Measurements from ENCODE around the gene TMEM209. TPM values are rescaled to one million over a fixed set of nuclear protein-coding genes. Genes with fewer than 3 reads are reported as not detected.
"Not testable (repeated sequence)": the region's sequence is repeated elsewhere in the genome, so short reads cannot be mapped to it uniquely, and the experiment has no call there.

The TMEM209 gene
- total and polyA plus RNA-seq, 4 donors: 4.5 to 10.1 (median 9.0) TPM

DNA sequence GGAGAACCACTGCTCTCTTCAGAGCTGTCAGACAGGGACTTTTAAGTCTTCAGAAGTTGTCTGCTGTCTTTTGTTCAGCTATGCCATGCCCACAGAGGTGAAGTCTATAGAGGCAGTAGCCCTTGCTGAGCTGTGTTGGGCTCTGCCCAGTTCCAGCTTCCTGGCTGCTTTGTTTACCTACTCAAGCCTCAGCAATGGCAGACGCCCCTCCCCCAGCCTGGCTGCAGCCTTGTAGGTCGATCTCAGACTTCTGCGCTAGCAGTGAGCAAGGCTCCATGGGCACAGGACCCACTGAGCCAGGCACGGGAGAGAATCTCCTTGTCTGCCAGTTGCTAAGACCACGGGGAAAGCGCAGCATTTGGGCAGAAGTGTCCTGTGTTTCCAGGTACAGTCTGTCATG is 49.3 kb upstream of the TMEM209 start:
- TF ChIP-seq SP1 (IDR thresholded peaks at IDR 0.05): no peak
- no peak for TF ChIP-seq RXRA (IDR thresholded peaks at IDR 0.05)
- TF ChIP-seq HNF4A (conservative IDR thresholded peaks at IDR 0.05): no peak
- TF ChIP-seq, protein P1, sequence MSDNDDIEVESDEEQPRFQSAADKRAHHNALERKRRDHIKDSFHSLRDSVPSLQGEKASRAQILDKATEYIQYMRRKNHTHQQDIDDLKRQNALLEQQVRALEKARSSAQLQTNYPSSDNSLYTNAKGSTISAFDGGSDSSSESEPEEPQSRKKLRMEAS (IDR thresholded peaks at IDR 0.05): no peak
- no peak for TF ChIP-seq FOXA1 (IDR thresholded peaks at IDR 0.05)
- TF ChIP-seq YY1 (IDR thresholded peaks at IDR 0.05): no peak
- no peak for TF ChIP-seq TAF1 (conservative IDR thresholded peaks at IDR 0.05)
- no peak for TF ChIP-seq JUND (IDR thresholded peaks at IDR 0.05)
- no peak for TF ChIP-seq FOXA2 (IDR thresholded peaks at IDR 0.05)
- no peak for TF ChIP-seq GABPA (IDR thresholded peaks at IDR 0.05 in 1 of 2, conservative IDR thresholded peaks at IDR 0.05 in 1 of 2)
- TF ChIP-seq, protein P2, sequence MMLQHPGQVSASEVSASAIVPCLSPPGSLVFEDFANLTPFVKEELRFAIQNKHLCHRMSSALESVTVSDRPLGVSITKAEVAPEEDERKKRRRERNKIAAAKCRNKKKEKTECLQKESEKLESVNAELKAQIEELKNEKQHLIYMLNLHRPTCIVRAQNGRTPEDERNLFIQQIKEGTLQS (IDR thresholded peaks at IDR 0.05): no peak
- TF ChIP-seq, protein P3, sequence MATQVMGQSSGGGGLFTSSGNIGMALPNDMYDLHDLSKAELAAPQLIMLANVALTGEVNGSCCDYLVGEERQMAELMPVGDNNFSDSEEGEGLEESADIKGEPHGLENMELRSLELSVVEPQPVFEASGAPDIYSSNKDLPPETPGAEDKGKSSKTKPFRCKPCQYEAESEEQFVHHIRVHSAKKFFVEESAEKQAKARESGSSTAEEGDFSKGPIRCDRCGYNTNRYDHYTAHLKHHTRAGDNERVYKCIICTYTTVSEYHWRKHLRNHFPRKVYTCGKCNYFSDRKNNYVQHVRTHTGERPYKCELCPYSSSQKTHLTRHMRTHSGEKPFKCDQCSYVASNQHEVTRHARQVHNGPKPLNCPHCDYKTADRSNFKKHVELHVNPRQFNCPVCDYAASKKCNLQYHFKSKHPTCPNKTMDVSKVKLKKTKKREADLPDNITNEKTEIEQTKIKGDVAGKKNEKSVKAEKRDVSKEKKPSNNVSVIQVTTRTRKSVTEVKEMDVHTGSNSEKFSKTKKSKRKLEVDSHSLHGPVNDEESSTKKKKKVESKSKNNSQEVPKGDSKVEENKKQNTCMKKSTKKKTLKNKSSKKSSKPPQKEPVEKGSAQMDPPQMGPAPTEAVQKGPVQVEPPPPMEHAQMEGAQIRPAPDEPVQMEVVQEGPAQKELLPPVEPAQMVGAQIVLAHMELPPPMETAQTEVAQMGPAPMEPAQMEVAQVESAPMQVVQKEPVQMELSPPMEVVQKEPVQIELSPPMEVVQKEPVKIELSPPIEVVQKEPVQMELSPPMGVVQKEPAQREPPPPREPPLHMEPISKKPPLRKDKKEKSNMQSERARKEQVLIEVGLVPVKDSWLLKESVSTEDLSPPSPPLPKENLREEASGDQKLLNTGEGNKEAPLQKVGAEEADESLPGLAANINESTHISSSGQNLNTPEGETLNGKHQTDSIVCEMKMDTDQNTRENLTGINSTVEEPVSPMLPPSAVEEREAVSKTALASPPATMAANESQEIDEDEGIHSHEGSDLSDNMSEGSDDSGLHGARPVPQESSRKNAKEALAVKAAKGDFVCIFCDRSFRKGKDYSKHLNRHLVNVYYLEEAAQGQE (IDR thresholded peaks at IDR 0.05): no peak
- TF ChIP-seq, protein P4, sequence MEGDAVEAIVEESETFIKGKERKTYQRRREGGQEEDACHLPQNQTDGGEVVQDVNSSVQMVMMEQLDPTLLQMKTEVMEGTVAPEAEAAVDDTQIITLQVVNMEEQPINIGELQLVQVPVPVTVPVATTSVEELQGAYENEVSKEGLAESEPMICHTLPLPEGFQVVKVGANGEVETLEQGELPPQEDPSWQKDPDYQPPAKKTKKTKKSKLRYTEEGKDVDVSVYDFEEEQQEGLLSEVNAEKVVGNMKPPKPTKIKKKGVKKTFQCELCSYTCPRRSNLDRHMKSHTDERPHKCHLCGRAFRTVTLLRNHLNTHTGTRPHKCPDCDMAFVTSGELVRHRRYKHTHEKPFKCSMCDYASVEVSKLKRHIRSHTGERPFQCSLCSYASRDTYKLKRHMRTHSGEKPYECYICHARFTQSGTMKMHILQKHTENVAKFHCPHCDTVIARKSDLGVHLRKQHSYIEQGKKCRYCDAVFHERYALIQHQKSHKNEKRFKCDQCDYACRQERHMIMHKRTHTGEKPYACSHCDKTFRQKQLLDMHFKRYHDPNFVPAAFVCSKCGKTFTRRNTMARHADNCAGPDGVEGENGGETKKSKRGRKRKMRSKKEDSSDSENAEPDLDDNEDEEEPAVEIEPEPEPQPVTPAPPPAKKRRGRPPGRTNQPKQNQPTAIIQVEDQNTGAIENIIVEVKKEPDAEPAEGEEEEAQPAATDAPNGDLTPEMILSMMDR (IDR thresholded peaks at IDR 0.05; ENCODE audit: low read depth, low read length, missing input control): no peak
- TF ChIP-seq, protein P5, sequence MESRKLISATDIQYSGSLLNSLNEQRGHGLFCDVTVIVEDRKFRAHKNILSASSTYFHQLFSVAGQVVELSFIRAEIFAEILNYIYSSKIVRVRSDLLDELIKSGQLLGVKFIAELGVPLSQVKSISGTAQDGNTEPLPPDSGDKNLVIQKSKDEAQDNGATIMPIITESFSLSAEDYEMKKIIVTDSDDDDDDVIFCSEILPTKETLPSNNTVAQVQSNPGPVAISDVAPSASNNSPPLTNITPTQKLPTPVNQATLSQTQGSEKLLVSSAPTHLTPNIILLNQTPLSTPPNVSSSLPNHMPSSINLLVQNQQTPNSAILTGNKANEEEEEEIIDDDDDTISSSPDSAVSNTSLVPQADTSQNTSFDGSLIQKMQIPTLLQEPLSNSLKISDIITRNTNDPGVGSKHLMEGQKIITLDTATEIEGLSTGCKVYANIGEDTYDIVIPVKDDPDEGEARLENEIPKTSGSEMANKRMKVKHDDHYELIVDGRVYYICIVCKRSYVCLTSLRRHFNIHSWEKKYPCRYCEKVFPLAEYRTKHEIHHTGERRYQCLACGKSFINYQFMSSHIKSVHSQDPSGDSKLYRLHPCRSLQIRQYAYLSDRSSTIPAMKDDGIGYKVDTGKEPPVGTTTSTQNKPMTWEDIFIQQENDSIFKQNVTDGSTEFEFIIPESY (IDR thresholded peaks at IDR 0.05): no peak
- TF ChIP-seq NR2F2 (IDR thresholded peaks at IDR 0.05): no peak
- no peak for TF ChIP-seq EGR1 (IDR thresholded peaks at IDR 0.05; ENCODE audit: low read depth in 2 of 2)
- Histone ChIP-seq H3K9ac (ENCODE audit: low read depth in 1 of 2, low read length in 2 of 2) (no peak overlapping the region), H3K4me1 (ENCODE audit: control insufficient read depth in 4 of 4, insufficient read depth in 4 of 4, low read length in 3 of 4) (no peaks in the 10 kb centered on the region), H3K4me3 (ENCODE audit: low read depth in 1 of 3, low read length in 3 of 3) (no peak overlapping the region), H3K9me3 (ENCODE audit: control insufficient read depth in 4 of 4, low read length in 3 of 4) (peaks cover 10 to 20% (median 16%) of the 10 kb centered on the region in 4 donors), H3K27me3 (ENCODE audit: control insufficient read depth in 4 of 4, insufficient read depth in 4 of 4, low read length in 3 of 4) (no peaks in the 10 kb centered on the region), H3K36me3 (ENCODE audit: control insufficient read depth in 4 of 4, insufficient read depth in 3 of 4, low read depth in 1 of 4, low read length in 3 of 4) (no peaks in the 10 kb centered on the region), H3K27ac (ENCODE audit: low read depth in 1 of 2, low read length in 2 of 2) (no peak overlapping the region)
- 68% methylated on average over 6 of the region's 6 CpGs for WGBS
- DNase-seq (ENCODE audit: low spot score): no peak

DNA sequence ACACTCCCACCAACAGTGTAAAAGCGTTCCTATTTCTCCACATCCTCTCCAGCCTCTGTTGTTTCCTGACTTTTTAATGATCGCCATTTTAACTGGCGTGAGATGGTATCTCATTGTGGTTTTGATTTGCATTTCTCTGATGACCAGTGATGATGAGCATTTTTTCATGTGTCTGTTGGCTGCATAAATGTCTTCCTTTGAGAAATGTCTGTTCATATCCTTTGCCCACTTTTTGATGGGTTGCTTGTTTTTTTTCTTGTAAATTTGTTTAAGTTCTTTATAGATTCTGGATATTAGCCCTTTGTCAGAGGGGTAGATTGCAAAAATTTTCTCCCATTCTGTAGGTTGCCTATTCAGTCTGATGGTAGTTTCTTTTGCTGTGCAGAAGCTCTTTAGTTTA is 44.4 kb upstream of the TMEM209 start:
- H3K4me1 ChIP-seq (ENCODE audit: control insufficient read depth in 4 of 4, insufficient read depth in 4 of 4, low read length in 3 of 4); H3K27ac ChIP-seq (ENCODE audit: low read depth in 1 of 2, low read length in 2 of 2); H3K4me3 ChIP-seq (ENCODE audit: low read depth in 1 of 3, low read length in 3 of 3); DNase-seq (ENCODE audit: low spot score); H3K9me3 ChIP-seq (ENCODE audit: control insufficient read depth in 4 of 4, low read length in 3 of 4); H3K36me3 ChIP-seq (ENCODE audit: control insufficient read depth in 4 of 4, insufficient read depth in 3 of 4, low read depth in 1 of 4, low read length in 3 of 4); H3K27me3 ChIP-seq (ENCODE audit: control insufficient read depth in 4 of 4, insufficient read depth in 4 of 4, low read length in 3 of 4); H3K9ac ChIP-seq (ENCODE audit: low read depth in 1 of 2, low read length in 2 of 2): not testable (repeated sequence)
- whole genome bisulfite sequencing: 88% methylated on average over 3 of the region's 3 CpGs

DNA sequence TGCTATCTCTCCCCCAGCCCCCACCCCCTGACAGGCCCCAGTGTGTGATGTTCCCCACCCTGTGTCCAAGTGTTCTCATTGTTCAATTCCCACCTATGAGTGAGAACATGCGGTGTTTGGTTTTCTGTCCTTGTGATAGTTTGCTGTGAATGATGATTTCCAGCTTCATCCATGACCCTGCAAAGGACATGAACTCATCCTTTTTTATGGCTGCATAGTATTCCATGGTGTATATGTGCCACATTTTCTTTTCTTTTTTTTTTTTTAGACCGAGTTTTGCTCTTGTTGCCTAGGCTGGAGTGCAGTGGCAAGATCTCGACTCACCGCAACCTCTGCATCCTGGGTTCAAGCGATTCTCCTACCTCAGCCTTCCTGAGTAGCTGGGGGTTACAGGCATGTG is 43.6 kb upstream of the TMEM209 start:
- WGBS: 91% methylated on average over 5 of the region's 5 CpGs

DNA sequence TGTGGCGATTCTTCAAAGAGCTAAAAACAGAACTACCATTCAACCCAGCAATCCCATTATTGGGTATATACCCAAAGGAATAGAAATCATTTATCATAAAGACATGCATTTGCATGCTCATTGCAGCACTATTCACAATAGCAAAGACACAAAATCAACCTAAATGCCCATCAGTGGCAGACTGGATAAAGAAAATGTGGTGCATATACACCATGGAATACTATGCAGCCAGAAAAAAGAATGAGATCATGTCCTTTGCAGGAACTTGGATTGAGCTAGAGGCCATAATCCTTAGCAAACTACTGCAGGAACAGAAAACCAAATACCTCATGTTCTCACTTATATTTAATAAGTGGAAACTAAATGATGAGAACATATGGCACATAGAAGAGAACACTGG is 41.3 kb upstream of the TMEM209 start:
- H3K36me3 ChIP-seq (ENCODE audit: control insufficient read depth in 4 of 4, insufficient read depth in 3 of 4, low read depth in 1 of 4, low read length in 3 of 4); H3K4me1 ChIP-seq (ENCODE audit: control insufficient read depth in 4 of 4, insufficient read depth in 4 of 4, low read length in 3 of 4); DNase-seq (ENCODE audit: low spot score); H3K9ac ChIP-seq (ENCODE audit: low read depth in 1 of 2, low read length in 2 of 2); H3K27ac ChIP-seq (ENCODE audit: low read depth in 1 of 2, low read length in 2 of 2); H3K9me3 ChIP-seq (ENCODE audit: control insufficient read depth in 4 of 4, low read length in 3 of 4); H3K4me3 ChIP-seq (ENCODE audit: low read depth in 1 of 3, low read length in 3 of 3); H3K27me3 ChIP-seq (ENCODE audit: control insufficient read depth in 4 of 4, insufficient read depth in 4 of 4, low read length in 3 of 4): not testable (repeated sequence)
- 82% methylated on average over 1 of the region's 1 CpG for WGBS

More for the DNA sequence above, 43.6 kb upstream of the TMEM209 start:
- not testable (repeated sequence) for H3K27me3 ChIP-seq (ENCODE audit: control insufficient read depth in 4 of 4, insufficient read depth in 4 of 4, low read length in 3 of 4); H3K27ac ChIP-seq (ENCODE audit: low read depth in 1 of 2, low read length in 2 of 2); H3K36me3 ChIP-seq (ENCODE audit: control insufficient read depth in 4 of 4, insufficient read depth in 3 of 4, low read depth in 1 of 4, low read length in 3 of 4); DNase-seq (ENCODE audit: low spot score); H3K9ac ChIP-seq (ENCODE audit: low read depth in 1 of 2, low read length in 2 of 2); H3K4me1 ChIP-seq (ENCODE audit: control insufficient read depth in 4 of 4, insufficient read depth in 4 of 4, low read length in 3 of 4); H3K4me3 ChIP-seq (ENCODE audit: low read depth in 1 of 3, low read length in 3 of 3); H3K9me3 ChIP-seq (ENCODE audit: control insufficient read depth in 4 of 4, low read length in 3 of 4)
